Measurements from ENCODE around the gene MYEOV.

MYEOV gene

DNA sequence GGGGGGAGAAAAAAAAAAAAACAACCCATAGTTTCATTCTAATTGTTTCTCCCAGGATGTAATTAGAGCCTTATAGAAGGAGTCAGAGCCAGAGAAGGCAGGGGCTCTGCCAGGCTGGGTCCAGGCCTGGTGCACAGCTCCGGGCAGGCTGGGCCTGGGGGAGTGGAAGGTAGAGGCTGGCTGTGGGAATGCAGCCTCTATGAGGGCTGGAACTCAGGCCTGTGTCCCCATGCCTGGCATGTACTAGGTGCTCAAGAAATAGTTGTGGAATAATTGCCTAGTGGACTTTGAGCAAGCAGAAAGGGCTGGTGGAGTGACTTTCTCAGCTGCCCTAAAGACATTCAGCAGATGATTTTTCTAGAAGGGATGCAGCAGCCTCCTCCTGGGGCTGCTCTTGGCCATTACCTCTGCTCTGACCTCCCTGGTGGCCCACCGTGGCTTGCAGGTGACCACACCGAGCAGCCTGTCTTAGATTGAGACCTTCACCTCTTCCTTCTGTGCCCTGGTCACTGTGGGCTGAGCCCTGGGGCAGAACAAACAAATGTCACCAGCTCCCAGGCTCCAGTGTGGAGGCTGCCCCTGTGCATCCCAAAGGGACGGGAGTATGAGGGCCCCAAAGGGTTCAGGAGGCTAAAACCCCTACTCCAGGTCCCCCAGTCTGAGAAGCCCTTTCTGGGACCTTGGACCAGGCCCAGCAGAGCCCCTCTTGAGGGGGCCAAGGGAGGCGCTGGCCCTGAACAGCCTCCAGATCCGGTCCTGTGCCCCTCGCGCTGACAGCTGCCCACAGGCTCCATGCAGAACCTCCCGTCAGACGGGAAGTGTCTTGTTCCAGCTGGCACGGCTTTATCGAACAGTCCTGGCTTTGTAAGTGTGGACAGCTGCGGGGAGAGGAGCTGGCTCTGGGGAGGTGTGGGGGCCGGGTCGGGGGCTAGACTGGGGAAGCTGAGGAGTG, 18.8 kb downstream of the MYEOV start:
- Histone ChIP-seq H3K9me3 (ENCODE audit: insufficient read depth, low read length) (no peaks in the 10 kb centered on the region), H3K36me3 (replicated peaks; ENCODE audit: low read depth, low read length) (no peaks in the 10 kb centered on the region), H3K4me3 (ENCODE audit: low read length) (no peak overlapping the region), H3K4me1 (ENCODE audit: low read length) (peaks cover 11% of the 10 kb centered on the region; the same call in 1 of the 2 replicates), H4K20me1 (ENCODE audit: insufficient read depth, low read length) (no peaks in the 10 kb centered on the region), H3K27ac (ENCODE audit: low read length) (no peak overlapping the region), H2AFZ (ENCODE audit: low read depth, low read length) (no peak overlapping the region), H3K9ac (ENCODE audit: low read length) (no peak overlapping the region), H3K27me3 (ENCODE audit: low read depth, low read length) (no peaks in the 10 kb centered on the region), H3K79me2 (ENCODE audit: low read length) (no peaks in the 10 kb centered on the region), H3K4me2 (ENCODE audit: low read length) (no peak overlapping the region)
- TF ChIP-seq, protein P1, sequence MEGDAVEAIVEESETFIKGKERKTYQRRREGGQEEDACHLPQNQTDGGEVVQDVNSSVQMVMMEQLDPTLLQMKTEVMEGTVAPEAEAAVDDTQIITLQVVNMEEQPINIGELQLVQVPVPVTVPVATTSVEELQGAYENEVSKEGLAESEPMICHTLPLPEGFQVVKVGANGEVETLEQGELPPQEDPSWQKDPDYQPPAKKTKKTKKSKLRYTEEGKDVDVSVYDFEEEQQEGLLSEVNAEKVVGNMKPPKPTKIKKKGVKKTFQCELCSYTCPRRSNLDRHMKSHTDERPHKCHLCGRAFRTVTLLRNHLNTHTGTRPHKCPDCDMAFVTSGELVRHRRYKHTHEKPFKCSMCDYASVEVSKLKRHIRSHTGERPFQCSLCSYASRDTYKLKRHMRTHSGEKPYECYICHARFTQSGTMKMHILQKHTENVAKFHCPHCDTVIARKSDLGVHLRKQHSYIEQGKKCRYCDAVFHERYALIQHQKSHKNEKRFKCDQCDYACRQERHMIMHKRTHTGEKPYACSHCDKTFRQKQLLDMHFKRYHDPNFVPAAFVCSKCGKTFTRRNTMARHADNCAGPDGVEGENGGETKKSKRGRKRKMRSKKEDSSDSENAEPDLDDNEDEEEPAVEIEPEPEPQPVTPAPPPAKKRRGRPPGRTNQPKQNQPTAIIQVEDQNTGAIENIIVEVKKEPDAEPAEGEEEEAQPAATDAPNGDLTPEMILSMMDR (IDR thresholded peaks at IDR 0.05; ENCODE audit: low read depth, low read length), result no peak
- no peak for TF ChIP-seq EZH2phosphoT487 (IDR thresholded peaks at IDR 0.05; ENCODE audit: low read depth)

- Histone ChIP-seq H4K20me1 (ENCODE audit: insufficient read depth, low read length) (no peaks in the 10 kb centered on the region), H3K4me1 (ENCODE audit: low read length) (peaks cover 11% of the 10 kb centered on the region; the same call in 1 of the 2 replicates), H3K9me3 (ENCODE audit: insufficient read depth, low read length) (no peaks in the 10 kb centered on the region), H3K79me2 (ENCODE audit: low read length) (no peaks in the 10 kb centered on the region), H3K36me3 (replicated peaks; ENCODE audit: low read depth, low read length) (no peaks in the 10 kb centered on the region), H3K4me3 (ENCODE audit: low read length) (no peak overlapping the region), H3K9ac (ENCODE audit: low read length) (no peak overlapping the region), H3K27me3 (ENCODE audit: low read depth, low read length) (no peaks in the 10 kb centered on the region), H3K27ac (ENCODE audit: low read length) (no peak overlapping the region), H2AFZ (ENCODE audit: low read depth, low read length) (no peak overlapping the region), H3K4me2 (ENCODE audit: low read length) (no peak overlapping the region)
- no peak for TF ChIP-seq EZH2phosphoT487 (IDR thresholded peaks at IDR 0.05; ENCODE audit: low read depth)
- TF ChIP-seq, protein P1 (IDR thresholded peaks at IDR 0.05; ENCODE audit: low read depth, low read length), result no peak
Observed at GRCh38 chr11:69313992-69314391, 20.0 kb downstream of the MYEOV start.

- H3K27me3 ChIP-seq (ENCODE audit: low read depth, low read length), result no peaks in the 10 kb centered on the region
- H3K79me2 ChIP-seq (ENCODE audit: low read length), result no peaks in the 10 kb centered on the region
- H3K4me3 ChIP-seq (ENCODE audit: low read length), result no peak overlapping the region
- H3K4me1 ChIP-seq (ENCODE audit: low read length), result peaks cover 11% of the 10 kb centered on the region; the same call in 1 of the 2 replicates
- no peaks in the 10 kb centered on the region for H4K20me1 ChIP-seq (ENCODE audit: insufficient read depth, low read length)
- H3K36me3 ChIP-seq (replicated peaks; ENCODE audit: low read depth, low read length), result no peaks in the 10 kb centered on the region
- H3K27ac ChIP-seq (ENCODE audit: low read length), result no peak overlapping the region
- H3K9ac ChIP-seq (ENCODE audit: low read length), result no peak overlapping the region
- H2AFZ ChIP-seq (ENCODE audit: low read depth, low read length), result no peak overlapping the region
- TF ChIP-seq, protein P1 (IDR thresholded peaks at IDR 0.05; ENCODE audit: low read depth, low read length), result no peak
- no peak for TF ChIP-seq EZH2phosphoT487 (IDR thresholded peaks at IDR 0.05; ENCODE audit: low read depth)
- H3K4me2 ChIP-seq (ENCODE audit: low read length), result no peak overlapping the region
- H3K9me3 ChIP-seq (ENCODE audit: insufficient read depth, low read length), result no peaks in the 10 kb centered on the region
Observed at GRCh38 chr11:69314555-69314954, 20.6 kb downstream of the MYEOV start.

- H4K20me1 ChIP-seq (ENCODE audit: insufficient read depth, low read length), result no peaks in the 10 kb centered on the region
- H3K4me1 ChIP-seq (ENCODE audit: low read length), result peaks cover 8% of the 10 kb centered on the region; the same call in 1 of the 2 replicates
- no peak for TF ChIP-seq EZH2phosphoT487 (IDR thresholded peaks at IDR 0.05; ENCODE audit: low read depth)
- TF ChIP-seq, protein P1 (IDR thresholded peaks at IDR 0.05; ENCODE audit: low read depth, low read length), result no peak
- H3K27ac ChIP-seq (ENCODE audit: low read length), result no peak overlapping the region
- H3K4me3 ChIP-seq (ENCODE audit: low read length), result no peak overlapping the region
- H2AFZ ChIP-seq (ENCODE audit: low read depth, low read length), result no peak overlapping the region
- no peaks in the 10 kb centered on the region for H3K79me2 ChIP-seq (ENCODE audit: low read length)
- H3K9me3 ChIP-seq (ENCODE audit: insufficient read depth, low read length), result no peaks in the 10 kb centered on the region
- H3K9ac ChIP-seq (ENCODE audit: low read length), result no peak overlapping the region
- H3K36me3 ChIP-seq (replicated peaks; ENCODE audit: low read depth, low read length), result no peaks in the 10 kb centered on the region
- no peak overlapping the region for H3K4me2 ChIP-seq (ENCODE audit: low read length)
- no peaks in the 10 kb centered on the region for H3K27me3 ChIP-seq (ENCODE audit: low read depth, low read length)
Observed at GRCh38 chr11:69316956-69317355, 23.0 kb downstream of the MYEOV start.

All from OCI-LY3 (cell line).